Activated CD8-positive, alpha-beta memory T cell treated with anti-CD3 and anti-CD28 coated beads for 24 hours (primary cell): ENCODE measurements around the gene BNIP3.

Source experiments
- DNase-seq: peaks from one replicate; pipeline ENCODE4 v3.0.0-alpha.2; 2020

Gene BNIP3

GRCh38 chr10:131949041-131949862 is 32.5 kb downstream of the BNIP3 start:
- DNase-seq, result no peak

GRCh38 chr10:131948501-131948900 is 33.2 kb downstream of the BNIP3 start:
- no peak for DNase-seq

- no peak for DNase-seq
These were observed 33.9 kb downstream of the BNIP3 start for GRCh38 chr10:131947631-131948347.

DNA sequence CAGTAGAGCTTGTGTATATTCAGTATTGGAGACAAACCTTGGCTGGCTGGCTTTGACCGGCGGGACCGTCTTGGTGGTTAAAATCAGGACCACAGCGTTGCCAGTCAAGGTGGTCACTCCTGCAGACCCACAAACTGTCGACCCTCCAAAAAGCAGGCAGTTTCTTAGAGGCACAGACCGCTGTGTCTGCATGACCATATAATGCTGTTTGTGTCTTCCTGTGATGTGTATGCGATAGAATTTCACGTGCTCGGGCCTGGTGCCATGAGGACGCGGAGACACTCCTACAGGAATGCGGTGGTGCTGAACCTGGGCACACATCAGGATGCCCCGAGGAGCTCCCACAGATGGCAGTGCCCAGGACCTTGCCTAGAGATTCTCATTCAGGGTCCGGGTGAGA is 34.8 kb downstream of the BNIP3 start:
- no peak for DNase-seq

GRCh38 chr10:131946321-131946751 is 35.4 kb downstream of the BNIP3 start:
- DNase-seq, result no peak

DNA sequence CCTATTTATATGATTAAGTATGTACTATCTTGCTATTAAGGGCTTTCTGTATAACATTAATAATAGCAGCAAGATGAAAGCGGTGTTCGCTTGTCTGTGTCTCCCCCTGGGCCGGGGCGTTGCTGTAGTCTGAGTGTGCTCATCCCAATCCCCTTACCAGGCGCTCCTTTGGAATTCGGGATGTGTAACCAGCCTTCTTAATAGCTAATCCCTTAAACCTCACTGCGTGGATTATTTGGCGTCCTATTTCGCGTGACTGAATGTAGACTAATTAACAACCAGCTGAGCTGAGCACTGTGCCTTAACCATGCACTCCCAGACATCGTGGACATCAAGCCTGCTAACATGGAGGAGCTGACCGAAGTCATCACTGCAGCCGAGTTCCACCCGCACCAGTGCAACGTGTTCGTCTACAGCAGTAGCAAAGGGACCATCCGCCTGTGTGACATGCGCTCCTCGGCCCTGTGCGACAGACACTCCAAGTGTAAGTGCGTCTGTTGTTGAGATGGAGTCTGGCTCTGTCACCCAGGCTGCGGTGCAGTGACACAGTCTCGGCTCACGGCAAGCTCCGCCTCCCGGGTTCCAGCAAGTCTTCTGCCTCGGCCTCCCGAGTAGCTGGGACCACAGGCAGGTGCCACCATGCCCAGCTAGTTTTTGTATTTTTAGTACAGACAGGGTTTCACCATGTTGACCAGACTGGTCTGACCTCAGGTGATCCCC is 36.6 kb downstream of the BNIP3 start:
- no peak for DNase-seq

- DNase-seq, result no peak
These were observed 37.3 kb downstream of the BNIP3 start for GRCh38 chr10:131944412-131944811.

DNA sequence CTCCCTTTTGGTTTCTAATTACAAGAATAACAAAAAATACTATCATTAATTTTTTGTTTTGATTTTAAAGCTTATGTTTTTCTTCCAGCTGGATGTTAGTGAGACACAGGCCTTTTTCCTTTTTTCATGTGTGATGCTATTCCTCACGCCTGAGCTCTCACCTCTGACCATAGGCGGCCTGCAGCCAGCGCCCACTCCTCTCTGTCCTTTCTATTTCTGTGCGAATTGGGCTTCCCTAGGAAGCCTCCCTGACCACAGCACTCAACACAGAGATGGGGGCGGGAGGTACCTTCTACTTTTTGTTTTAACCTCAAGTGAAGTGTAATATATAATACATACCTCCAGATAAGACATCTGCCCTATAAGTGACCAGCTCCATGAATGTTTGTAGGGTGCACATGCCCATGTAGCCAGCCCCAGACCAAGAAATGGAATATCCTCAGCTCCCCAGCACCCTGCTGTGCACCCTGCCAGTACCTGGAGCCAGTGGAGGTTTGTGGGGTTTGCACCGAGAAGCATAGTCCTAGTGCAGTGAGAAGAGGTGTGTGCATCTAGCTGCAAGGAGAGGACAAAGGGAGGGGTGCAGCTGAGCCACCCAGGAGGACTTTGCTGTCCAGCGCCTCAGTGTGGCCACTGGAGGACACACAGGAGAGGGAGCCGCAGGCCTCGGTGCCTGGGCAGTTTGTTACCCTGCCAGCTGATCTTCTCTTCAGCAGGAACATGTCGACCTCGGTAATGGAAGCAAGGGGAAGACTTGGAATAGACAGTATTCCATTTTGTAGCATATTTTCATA is 38.5 kb downstream of the BNIP3 start:
- DNase-seq, result no peak

- DNase-seq, result no peak
These were observed 39.3 kb downstream of the BNIP3 start for GRCh38 chr10:131942455-131942854.

DNA sequence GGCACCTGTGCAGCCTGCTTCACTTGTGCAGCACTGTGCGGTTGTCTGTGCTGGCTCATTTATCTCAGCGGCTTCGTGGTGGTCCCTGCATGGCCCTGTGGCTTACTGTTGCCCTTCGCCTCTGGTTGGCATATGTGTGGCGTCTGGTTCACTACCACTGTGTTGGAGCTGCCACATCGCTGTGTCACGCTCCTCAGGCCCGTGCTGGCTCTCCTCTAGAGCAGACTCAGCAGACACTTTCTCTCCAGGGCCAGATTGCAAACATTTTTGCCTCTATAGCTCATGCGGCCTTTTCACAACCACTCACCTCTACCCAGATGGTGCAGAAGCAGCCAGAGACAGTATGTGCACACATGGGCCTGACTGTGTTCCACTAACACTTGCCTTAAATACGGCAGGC is 43.0 kb downstream of the BNIP3 start:
- no peak for DNase-seq

- no peak for DNase-seq
These were observed 43.9 kb downstream of the BNIP3 start for GRCh38 chr10:131937836-131938235.

DNA sequence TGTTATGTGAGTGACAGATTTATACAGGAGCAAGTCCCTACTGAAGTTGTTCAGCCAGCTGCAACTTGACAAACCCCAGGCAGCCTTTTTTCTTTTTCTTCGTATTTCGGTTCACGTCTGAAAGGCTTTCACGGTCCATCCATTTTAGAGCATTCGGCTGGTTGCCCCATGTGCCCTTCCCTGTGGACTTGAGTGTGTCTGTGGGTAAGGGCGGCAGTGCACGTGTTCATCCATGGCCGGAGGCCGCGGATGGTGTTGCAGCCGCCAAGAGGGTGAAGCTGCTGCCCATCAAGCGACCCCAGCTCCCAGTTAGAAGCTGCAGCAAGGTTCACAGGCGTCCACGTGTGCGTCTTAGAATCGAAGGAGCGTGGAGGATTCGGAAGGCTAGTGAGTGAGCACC is 45.0 kb downstream of the BNIP3 start:
- no peak for DNase-seq

GRCh38 chr10:131936294-131936693 is 45.4 kb downstream of the BNIP3 start:
- DNase-seq, result no peak

GRCh38 chr10:131935260-131935659 is 46.5 kb downstream of the BNIP3 start:
- DNase-seq, result no peak

GRCh38 chr10:131934769-131935168 is 47.0 kb downstream of the BNIP3 start:
- DNase-seq, result no peak

GRCh38 chr10:131933696-131934086 is 48.0 kb downstream of the BNIP3 start:
- no peak for DNase-seq

- DNase-seq, result no peak
These were observed 48.6 kb downstream of the BNIP3 start for GRCh38 chr10:131933016-131933695.

DNA sequence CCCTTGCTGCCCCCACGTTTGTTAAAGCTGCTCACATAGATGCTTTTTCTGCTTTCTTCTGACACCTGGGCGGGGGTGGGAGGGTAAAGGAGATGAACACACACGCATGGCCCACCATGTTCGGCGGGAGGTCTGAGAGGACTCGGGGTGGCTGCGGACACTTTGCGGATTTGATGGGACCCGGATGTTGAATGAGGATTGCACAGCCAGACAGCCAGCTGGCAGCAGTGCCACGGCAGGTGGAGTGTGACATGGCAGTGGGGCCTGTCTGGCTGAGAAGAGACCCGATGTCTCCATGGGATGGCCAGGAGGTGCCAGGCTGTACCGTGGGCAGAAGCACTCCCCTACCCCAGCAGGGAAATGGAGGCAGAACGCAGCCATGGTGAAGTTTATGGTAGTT is 49.7 kb downstream of the BNIP3 start:
- DNase-seq, result no peak

GRCh38 chr10:131930586-131931330 is 51.0 kb downstream of the BNIP3 start:
- no peak for DNase-seq

DNA sequence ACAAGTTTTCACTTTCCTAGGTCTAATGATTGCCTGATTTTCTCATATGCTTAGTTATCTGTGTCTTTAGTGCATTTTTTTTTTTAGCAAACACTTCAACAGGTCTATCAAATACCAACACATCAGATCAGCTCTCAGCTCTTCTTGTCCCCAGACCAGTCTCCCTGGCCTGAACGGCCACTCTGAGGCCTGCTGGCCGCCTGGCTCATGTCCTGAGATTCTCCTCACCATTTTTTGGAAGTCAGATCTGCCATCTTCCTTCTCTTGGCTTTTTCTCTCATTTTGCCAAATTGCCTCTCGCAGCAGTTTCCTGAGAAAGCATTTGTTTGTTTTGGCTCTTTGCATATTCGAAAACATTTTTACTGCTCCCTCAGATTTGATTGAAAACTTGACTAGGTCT is 51.6 kb downstream of the BNIP3 start:
- no peak for DNase-seq

DNA sequence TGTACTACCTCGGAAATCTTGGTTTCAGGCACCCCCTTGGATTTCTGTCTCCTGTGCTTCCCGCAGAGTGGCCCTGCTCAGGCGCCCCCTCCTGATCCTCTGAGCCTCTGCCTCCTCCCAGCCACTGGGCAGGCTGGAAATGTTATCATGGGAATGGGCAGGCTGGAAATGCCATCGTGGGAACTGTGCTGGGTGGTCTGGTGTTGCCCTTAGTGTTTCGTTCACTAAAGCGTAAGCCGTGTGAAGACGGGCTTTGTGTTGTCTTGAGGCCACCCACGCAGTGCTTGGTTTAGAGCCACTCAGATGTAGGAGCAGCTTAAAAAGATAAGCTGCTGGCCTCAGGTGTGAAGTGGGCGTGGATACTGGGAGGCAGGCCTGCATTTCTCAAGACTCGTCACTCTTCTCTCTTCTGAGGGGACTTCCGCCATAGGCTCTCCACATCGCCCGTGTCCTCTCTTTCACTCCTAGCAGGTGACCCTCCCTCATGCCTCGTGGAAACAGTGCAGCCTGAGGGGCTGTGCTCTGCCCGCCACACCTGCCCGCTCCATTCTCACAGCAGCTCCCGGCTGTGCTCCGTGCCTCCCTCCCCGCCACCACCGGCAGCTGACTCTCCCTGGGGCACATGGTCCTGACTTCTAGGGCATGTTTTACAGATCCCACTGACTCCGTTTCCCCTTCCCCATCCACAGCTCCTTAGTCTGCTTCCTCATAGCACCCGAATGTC is 52.4 kb downstream of the BNIP3 start:
- DNase-seq, result no peak
